Measurements from ENCODE around the gene PIP5K1B. TPM values are rescaled to one million over a fixed set of nuclear protein-coding genes. Genes with fewer than 3 reads are reported as not detected.

The PIP5K1B gene
- total RNA-seq, 1 experiment from 2014 or later, result not detected

DNA sequence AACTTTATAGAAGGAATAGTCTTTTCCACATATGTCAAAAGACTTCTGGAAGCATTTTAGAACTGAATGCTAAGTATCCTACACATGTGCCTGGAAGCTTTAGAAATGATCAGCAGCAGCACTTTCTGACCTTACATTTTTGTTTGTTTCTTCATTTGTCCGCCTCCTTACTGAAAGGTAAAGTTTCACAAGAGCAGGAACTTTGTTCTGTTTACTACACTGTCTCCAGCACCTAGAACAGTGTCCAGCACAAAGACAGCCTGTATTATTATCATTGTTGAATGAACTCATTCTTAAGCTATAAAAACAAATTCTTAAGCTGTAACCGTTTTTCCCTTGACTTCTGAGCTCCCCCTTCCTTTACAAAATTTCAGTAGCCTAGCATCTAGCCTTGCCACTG lies 14.8 kb downstream of the PIP5K1B start:
- intact Hi-C loops (cut with micrococcal nuclease; ENCODE audit: unreplicated experiment), result no loop called here
- no peak for TF ChIP-seq EZH2 (IDR thresholded peaks at IDR 0.05; ENCODE audit: borderline replicate concordance, low read depth, low read length, poor library complexity, severe bottlenecking)
- TF ChIP-seq, protein P1, sequence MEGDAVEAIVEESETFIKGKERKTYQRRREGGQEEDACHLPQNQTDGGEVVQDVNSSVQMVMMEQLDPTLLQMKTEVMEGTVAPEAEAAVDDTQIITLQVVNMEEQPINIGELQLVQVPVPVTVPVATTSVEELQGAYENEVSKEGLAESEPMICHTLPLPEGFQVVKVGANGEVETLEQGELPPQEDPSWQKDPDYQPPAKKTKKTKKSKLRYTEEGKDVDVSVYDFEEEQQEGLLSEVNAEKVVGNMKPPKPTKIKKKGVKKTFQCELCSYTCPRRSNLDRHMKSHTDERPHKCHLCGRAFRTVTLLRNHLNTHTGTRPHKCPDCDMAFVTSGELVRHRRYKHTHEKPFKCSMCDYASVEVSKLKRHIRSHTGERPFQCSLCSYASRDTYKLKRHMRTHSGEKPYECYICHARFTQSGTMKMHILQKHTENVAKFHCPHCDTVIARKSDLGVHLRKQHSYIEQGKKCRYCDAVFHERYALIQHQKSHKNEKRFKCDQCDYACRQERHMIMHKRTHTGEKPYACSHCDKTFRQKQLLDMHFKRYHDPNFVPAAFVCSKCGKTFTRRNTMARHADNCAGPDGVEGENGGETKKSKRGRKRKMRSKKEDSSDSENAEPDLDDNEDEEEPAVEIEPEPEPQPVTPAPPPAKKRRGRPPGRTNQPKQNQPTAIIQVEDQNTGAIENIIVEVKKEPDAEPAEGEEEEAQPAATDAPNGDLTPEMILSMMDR (conservative IDR thresholded peaks at IDR 0.05; ENCODE audit: low read depth, low read length), result no peak
- POLR2A ChIA-PET (ENCODE audit: low non-redundant PET), result no interaction called here
- BruUV-seq (replicated peaks), result no TSS peak
- no peak for DNase-seq (ENCODE audit: low spot score)
- CTCF ChIA-PET, result no interaction called here
- Histone ChIP-seq H3K4me3 (ENCODE audit: low read depth, low read length, poor library complexity, severe bottlenecking) (no peak overlapping the region), H3K36me3 (ENCODE audit: insufficient read depth, low read length, poor library complexity, severe bottlenecking) (no peaks in the 10 kb centered on the region), H3K4me1 (ENCODE audit: insufficient read depth, low read length, poor library complexity, severe bottlenecking) (no peaks in the 10 kb centered on the region), H3K9me3 (ENCODE audit: low read depth, low read length, poor library complexity, severe bottlenecking) (no peaks in the 10 kb centered on the region), H3K27ac (ENCODE audit: low read depth, low read length, poor library complexity, severe bottlenecking) (no peak overlapping the region), H3K27me3 (replicated peaks; ENCODE audit: insufficient read depth, low read depth, low read length, poor library complexity) (peaks cover 21% of the 10 kb centered on the region)

DNA sequence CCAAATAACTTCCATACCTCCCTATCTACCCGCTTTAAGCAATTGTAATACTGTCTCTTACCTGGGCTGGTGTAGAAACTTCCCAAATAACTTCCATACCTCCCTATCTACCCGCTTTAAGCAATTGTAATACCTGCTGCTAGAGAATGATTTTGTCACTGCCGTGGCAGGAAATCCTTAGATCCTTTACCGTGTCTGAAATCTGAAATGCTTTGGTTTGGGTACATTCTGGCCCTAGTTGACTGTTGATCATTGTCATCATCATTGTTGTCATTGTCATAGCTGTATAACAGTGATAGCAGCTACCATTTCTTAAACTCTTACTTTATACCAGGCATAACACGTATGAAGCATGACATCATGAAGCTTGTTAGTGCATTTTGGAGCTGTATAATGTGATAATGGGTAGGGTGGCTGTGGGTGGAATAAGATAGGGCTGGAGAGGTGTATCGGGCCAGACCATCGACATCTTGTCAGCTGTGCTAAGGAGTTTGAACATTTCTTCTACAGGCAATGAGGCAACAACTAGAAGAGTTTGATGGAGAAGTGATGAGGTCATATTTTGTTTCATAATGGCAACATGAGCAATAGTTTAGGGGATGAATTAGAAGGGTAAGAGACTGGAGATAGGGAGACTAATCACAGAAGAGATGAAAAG lies 15.7 kb downstream of the PIP5K1B start:
- no peak overlapping the region for H3K4me3 ChIP-seq (ENCODE audit: low read depth, low read length, poor library complexity, severe bottlenecking)
- no peak for TF ChIP-seq EZH2 (IDR thresholded peaks at IDR 0.05; ENCODE audit: borderline replicate concordance, low read depth, low read length, poor library complexity, severe bottlenecking)
- TF ChIP-seq, protein P1 (conservative IDR thresholded peaks at IDR 0.05; ENCODE audit: low read depth, low read length), result no peak
- H3K36me3 ChIP-seq (ENCODE audit: insufficient read depth, low read length, poor library complexity, severe bottlenecking), result no peaks in the 10 kb centered on the region
- DNase-seq (ENCODE audit: low spot score), result no peak
- H3K27me3 ChIP-seq (replicated peaks; ENCODE audit: insufficient read depth, low read depth, low read length, poor library complexity), result peaks cover 29% of the 10 kb centered on the region
- intact Hi-C loops (cut with micrococcal nuclease; ENCODE audit: unreplicated experiment), result no loop called here
- ChIA-PET POLR2A (ENCODE audit: low non-redundant PET) (no interaction called here), CTCF (no interaction called here)
- no peaks in the 10 kb centered on the region for H3K9me3 ChIP-seq (ENCODE audit: low read depth, low read length, poor library complexity, severe bottlenecking)
- H3K4me1 ChIP-seq (ENCODE audit: insufficient read depth, low read length, poor library complexity, severe bottlenecking), result no peaks in the 10 kb centered on the region
- H3K27ac ChIP-seq (ENCODE audit: low read depth, low read length, poor library complexity, severe bottlenecking), result no peak overlapping the region
- no TSS peak for BruUV-seq (replicated peaks)

GRCh38 chr9:68721666-68722330 lies 16.8 kb downstream of the PIP5K1B start:
- no peaks in the 10 kb centered on the region for H3K9me3 ChIP-seq (ENCODE audit: low read depth, low read length, poor library complexity, severe bottlenecking)
- DNase-seq (ENCODE audit: low spot score), result no peak
- no peaks in the 10 kb centered on the region for H3K36me3 ChIP-seq (ENCODE audit: insufficient read depth, low read length, poor library complexity, severe bottlenecking)
- no peak for TF ChIP-seq EZH2 (IDR thresholded peaks at IDR 0.05; ENCODE audit: borderline replicate concordance, low read depth, low read length, poor library complexity, severe bottlenecking)
- TF ChIP-seq, protein P1 (conservative IDR thresholded peaks at IDR 0.05; ENCODE audit: low read depth, low read length), result no peak
- intact Hi-C loops (cut with micrococcal nuclease; ENCODE audit: unreplicated experiment), result no loop called here
- ChIA-PET CTCF (no interaction called here), POLR2A (ENCODE audit: low non-redundant PET) (no interaction called here)
- no peak overlapping the region for H3K4me3 ChIP-seq (ENCODE audit: low read depth, low read length, poor library complexity, severe bottlenecking)
- no peak overlapping the region for H3K27ac ChIP-seq (ENCODE audit: low read depth, low read length, poor library complexity, severe bottlenecking)
- BruUV-seq (replicated peaks), result no TSS peak
- no peaks in the 10 kb centered on the region for H3K4me1 ChIP-seq (ENCODE audit: insufficient read depth, low read length, poor library complexity, severe bottlenecking)
- H3K27me3 ChIP-seq (replicated peaks; ENCODE audit: insufficient read depth, low read depth, low read length, poor library complexity), result peaks cover 28% of the 10 kb centered on the region
